Measurements from ENCODE around the gene TOMM7.

DNA sequence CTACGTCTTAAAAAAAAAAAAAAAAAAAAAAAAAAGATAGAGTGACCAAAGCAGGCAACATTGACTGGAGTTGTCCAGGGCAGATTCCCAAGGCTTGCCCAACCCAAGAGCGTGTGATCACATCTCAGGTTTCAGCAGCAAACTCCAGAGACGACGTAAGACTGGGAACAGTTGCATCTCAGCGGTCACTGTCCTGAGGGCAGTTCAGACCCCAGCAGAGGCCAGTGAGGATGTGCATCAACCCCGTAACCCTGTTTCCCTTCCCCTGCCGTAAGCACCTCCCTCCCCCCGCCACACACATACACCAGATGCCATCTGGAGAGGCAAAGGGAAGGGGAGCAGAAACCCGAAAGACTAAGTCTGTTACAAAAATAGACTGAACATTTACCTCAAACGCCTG is 19.3 kb upstream of the TOMM7 start:
- TF ChIP-seq, protein P1, sequence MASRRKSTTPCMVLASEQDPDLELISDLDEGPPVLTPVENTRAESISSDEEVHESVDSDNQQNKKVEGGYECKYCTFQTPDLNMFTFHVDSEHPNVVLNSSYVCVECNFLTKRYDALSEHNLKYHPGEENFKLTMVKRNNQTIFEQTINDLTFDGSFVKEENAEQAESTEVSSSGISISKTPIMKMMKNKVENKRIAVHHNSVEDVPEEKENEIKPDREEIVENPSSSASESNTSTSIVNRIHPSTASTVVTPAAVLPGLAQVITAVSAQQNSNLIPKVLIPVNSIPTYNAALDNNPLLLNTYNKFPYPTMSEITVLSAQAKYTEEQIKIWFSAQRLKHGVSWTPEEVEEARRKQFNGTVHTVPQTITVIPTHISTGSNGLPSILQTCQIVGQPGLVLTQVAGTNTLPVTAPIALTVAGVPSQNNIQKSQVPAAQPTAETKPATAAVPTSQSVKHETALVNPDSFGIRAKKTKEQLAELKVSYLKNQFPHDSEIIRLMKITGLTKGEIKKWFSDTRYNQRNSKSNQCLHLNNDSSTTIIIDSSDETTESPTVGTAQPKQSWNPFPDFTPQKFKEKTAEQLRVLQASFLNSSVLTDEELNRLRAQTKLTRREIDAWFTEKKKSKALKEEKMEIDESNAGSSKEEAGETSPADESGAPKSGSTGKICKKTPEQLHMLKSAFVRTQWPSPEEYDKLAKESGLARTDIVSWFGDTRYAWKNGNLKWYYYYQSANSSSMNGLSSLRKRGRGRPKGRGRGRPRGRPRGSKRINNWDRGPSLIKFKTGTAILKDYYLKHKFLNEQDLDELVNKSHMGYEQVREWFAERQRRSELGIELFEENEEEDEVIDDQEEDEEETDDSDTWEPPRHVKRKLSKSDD (conservative IDR thresholded peaks at IDR 0.05; ENCODE audit: low read length), result no peak
- TF ChIP-seq ZNF584 (CRISPR knock-in tag; IDR thresholded peaks at IDR 0.05; ENCODE audit: low read depth) (no peak), FOXA1 (IDR thresholded peaks at IDR 0.05; ENCODE audit: borderline replicate concordance) (no peak), ZNF124 (CRISPR knock-in tag; IDR thresholded peaks at IDR 0.05) (no peak), MTA3 (IDR thresholded peaks at IDR 0.05; ENCODE audit: borderline replicate concordance) (no peak), HNRNPLL (IDR thresholded peaks at IDR 0.05; ENCODE audit: low read depth, low read length, poor library complexity, severe bottlenecking) (no peak), MTF1 (CRISPR knock-in tag; IDR thresholded peaks at IDR 0.05; ENCODE audit: borderline replicate concordance) (no peak), ADNP (tag; IDR thresholded peaks at IDR 0.05) (no peak), TRIM28 (IDR thresholded peaks at IDR 0.05) (no peak), HDAC2 (IDR thresholded peaks at IDR 0.05) (no peak)
- TF ChIP-seq, protein P2, sequence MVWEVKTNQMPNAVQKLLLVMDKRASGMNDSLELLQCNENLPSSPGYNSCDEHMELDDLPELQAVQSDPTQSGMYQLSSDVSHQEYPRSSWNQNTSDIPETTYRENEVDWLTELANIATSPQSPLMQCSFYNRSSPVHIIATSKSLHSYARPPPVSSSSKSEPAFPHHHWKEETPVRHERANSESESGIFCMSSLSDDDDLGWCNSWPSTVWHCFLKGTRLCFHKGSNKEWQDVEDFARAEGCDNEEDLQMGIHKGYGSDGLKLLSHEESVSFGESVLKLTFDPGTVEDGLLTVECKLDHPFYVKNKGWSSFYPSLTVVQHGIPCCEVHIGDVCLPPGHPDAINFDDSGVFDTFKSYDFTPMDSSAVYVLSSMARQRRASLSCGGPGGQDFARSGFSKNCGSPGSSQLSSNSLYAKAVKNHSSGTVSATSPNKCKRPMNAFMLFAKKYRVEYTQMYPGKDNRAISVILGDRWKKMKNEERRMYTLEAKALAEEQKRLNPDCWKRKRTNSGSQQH (CRISPR knock-in tag; IDR thresholded peaks at IDR 0.05), result no peak

Measured in K562 (cell line).